A172 (cell line): ENCODE data around the gene MIGA2. TPM values are rescaled to one million over a fixed set of nuclear protein-coding genes. Genes with fewer than 3 reads are reported as not detected.
"Not testable (repeated sequence)": the region's sequence is repeated elsewhere in the genome, so short reads cannot be mapped to it uniquely, and the experiment has no call there.

Source experiments
- DNase-seq: peaks from one replicate; pipeline ENCODE4 v3.0.0-alpha.2; 2015; ENCODE audit warnings: low spot score
- total RNA-seq: library from RNA; depleted of rRNA; stranded (reverse); fragments of >200 nt; shearing (Covaris generic); gene quantifications from 2 replicates; pipeline ENCODE4 v1.2.3, GENCODE V29; 2014

The MIGA2 gene
- total RNA-seq, 1 experiment from 2014 or later, result 28.6 TPM

- no peak for DNase-seq
These were observed 64.2 kb downstream of the MIGA2 start for GRCh38 chr9:129100383-129101169.

GRCh38 chr9:129101279-129101678, 64.9 kb downstream of the MIGA2 start:
- no peak for DNase-seq

- no peak for DNase-seq
These were observed 65.7 kb downstream of the MIGA2 start for GRCh38 chr9:129102095-129102525.

GRCh38 chr9:129102791-129103594, 66.6 kb downstream of the MIGA2 start:
- peak; percentile 47 for DNase-seq

GRCh38 chr9:129103595-129103965, 67.2 kb downstream of the MIGA2 start:
- DNase-seq, result no peak

GRCh38 chr9:129104051-129104450, 67.6 kb downstream of the MIGA2 start:
- no peak for DNase-seq

- DNase-seq, result no peak
These were observed 69.7 kb downstream of the MIGA2 start for GRCh38 chr9:129105857-129106694.

GRCh38 chr9:129107651-129108050, 71.2 kb downstream of the MIGA2 start:
- DNase-seq, result no peak

- no peak for DNase-seq
These were observed 71.8 kb downstream of the MIGA2 start for GRCh38 chr9:129108083-129108804.

GRCh38 chr9:129108805-129109536, 72.5 kb downstream of the MIGA2 start:
- DNase-seq, result peak; percentile 22

- no peak for DNase-seq
These were observed 73.1 kb downstream of the MIGA2 start for GRCh38 chr9:129109537-129109903.

GRCh38 chr9:129109952-129110739, 73.7 kb downstream of the MIGA2 start:
- DNase-seq, result peak; percentile 38

- peak; percentile 95 for DNase-seq
These were observed 74.5 kb downstream of the MIGA2 start, which contains the start of the genes CRAT and PTPA for GRCh38 chr9:129110740-129111527. Gene CRAT (minus strand): TSS chr9:129110793. CDS start chr9:129110509, 284 bp downstream. Gene PTPA (plus strand): TSS chr9:129111415. CDS start chr9:129111601, 186 bp downstream.

- DNase-seq, result peak; percentile 62
These were observed 75.2 kb downstream of the MIGA2 start for GRCh38 chr9:129111528-129112151.

GRCh38 chr9:129112526-129112925, 76.1 kb downstream of the MIGA2 start:
- not testable (repeated sequence) for DNase-seq

- no peak for DNase-seq
These were observed 77.3 kb downstream of the MIGA2 start for GRCh38 chr9:129113645-129114304.

- DNase-seq, result no peak
These were observed 82.4 kb downstream of the MIGA2 start for GRCh38 chr9:129118799-129119198.

- DNase-seq, result no peak
These were observed 85.1 kb downstream of the MIGA2 start for GRCh38 chr9:129121483-129121882.
